GM19193 (cell line): ENCODE measurements around the gene P3H3.

ENCODE experiments used
- POLR2A ChIP-seq: IDR thresholded peaks from 4 replicates; pipeline ENCODE4 v1.6.1; 2011; ENCODE audit not compliant: insufficient read depth, insufficient read length; ENCODE audit errors: extremely low read depth

Gene P3H3

DNA sequence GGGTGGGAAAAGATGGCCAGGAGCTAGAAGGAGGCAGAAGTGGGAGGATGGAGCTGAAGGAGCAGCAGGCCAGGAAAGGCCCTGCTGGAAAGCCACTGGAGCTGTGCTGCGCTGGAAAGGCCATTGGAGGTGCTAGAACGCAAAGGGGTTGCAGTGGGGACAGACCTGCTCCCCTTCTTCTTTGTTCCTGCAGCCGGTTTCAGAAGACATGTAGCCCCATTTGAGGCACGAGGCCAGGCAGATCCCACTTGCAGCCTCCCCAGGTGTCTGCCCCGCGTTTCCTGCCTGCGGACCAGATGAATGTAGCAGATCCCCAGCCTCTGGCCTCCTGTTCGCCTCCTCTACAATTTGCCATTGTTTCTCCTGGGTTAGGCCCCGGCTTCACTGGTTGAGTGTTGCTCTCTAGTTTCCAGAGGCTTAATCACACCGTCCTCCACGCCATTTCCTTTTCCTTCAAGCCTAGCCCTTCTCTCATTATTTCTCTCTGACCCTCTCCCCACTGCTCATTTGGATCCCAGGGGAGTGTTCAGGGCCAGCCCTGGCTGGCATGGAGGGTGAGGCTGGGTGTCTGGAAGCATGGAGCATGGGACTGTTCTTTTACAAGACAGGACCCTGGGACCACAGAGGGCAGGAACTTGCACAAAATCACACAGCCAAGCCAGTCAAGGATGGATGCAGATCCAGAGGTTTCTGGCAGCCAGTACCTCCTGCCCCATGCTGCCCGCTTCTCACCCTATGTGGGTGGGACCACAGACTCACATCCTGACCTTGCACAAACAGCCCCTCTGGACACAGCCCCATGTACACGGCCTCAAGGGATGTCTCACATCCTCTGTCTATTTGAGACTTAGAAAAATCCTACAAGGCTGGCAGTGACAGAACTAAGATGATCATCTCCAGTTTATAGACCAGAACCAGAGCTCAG is 8.8 kb upstream of the P3H3 start:
- no peak for TF ChIP-seq POLR2A

- TF ChIP-seq POLR2A, result no peak
These were observed 8.0 kb upstream of the P3H3 start for GRCh38 chr12:6820166-6820565.

GRCh38 chr12:6821591-6822425 is 6.4 kb upstream of the P3H3 start, which contains the start of gene GPR162:
Gene GPR162 (plus strand): TSS chr12:6821821. CDS start chr12:6823899, 2,078 bp downstream.
- TF ChIP-seq POLR2A, result no peak

DNA sequence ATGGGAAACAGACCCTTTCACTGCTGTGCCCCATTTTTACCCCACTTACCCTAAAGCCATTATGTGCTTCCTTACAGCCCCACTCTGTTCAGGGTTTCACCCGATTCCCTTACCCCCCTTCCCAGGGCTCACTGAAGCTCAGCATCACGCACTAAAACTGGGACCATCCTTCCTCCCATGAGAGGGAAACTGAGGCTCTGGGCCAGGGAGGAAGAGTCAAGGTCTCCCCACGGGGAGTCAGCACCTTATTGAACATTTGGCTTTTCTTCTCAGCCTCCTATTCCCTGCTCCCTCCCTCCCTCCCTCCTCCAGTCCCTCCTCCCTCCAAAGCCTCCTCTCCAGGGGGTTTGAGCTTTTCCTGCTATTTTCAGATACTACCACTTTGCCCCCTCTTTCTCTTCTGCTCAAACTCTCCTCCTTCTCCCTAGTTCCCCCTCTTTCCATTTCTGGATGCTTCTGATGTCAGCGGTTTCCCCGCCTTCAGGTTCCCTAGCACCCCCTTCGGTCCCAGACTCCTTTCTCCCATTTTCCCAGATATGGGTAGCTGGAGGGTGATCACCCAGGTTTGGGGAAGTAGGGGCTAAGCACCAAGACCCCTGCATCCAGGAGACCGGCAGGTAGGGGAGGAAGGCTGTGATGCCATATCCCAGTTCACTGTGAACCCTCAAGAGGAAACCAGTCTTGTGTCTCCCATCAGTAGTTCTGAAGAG is 5.6 kb upstream of the P3H3 start:
- TF ChIP-seq POLR2A, result no peak

GRCh38 chr12:6823182-6824084 is 4.8 kb upstream of the P3H3 start:
- no peak for TF ChIP-seq POLR2A

DNA sequence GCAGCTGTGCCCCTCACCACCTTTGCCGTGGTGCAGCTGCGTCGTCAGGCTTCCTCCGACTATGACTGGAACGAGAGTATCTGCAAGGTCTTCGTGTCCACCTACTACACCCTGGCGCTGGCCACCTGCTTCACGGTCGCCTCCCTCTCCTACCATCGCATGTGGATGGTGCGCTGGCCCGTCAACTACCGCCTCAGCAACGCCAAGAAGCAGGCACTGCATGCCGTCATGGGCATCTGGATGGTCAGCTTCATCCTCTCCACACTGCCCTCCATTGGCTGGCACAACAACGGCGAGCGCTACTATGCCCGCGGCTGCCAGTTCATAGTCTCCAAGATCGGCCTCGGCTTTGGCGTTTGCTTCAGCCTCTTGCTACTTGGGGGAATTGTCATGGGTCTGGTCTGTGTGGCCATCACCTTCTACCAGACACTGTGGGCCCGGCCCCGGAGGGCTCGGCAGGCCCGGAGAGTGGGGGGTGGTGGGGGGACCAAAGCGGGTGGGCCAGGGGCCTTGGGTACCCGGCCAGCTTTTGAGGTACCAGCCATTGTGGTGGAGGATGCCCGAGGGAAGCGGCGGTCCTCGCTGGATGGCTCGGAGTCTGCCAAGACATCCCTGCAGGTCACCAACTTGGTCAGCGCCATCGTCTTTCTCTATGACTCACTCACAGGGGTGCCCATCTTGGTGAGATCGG is 4.0 kb upstream of the P3H3 start:
- TF ChIP-seq POLR2A, result no peak

- no peak for TF ChIP-seq POLR2A
These were observed 3.3 kb upstream of the P3H3 start for GRCh38 chr12:6824901-6825381.

DNA sequence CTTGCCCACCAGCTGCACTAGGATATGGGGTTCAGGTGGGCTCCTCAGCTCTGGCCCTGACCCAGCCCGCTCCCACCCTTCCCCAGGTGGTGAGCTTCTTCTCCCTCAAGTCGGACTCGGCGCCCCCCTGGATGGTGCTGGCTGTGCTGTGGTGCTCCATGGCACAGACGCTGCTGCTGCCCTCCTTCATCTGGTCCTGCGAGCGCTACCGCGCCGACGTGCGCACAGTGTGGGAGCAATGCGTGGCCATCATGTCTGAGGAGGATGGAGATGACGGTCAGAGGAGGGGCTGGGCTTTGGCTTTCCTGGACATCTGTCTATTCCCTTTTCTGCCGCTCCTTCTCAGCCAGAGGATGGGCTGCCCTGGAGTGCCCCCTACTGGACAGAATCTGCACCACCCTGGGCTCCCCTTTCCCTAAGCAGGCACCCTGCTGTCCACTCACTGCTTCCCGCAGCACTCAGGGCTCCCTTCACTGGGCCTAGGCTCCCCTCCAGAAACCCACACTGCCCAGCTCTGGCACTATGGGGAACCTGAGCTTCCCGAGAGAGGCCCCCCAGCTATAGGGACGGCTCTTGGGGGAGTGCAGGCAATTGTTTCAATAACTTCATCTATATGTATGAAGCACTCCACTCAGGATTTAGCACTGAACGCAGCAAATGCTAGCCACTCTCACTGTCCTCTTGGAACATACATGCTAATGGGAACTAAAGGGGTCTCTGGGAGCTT is 2.6 kb upstream of the P3H3 start:
- no peak for TF ChIP-seq POLR2A

GRCh38 chr12:6826125-6826733 is 2.0 kb upstream of the P3H3 start:
- TF ChIP-seq POLR2A, result no peak

DNA sequence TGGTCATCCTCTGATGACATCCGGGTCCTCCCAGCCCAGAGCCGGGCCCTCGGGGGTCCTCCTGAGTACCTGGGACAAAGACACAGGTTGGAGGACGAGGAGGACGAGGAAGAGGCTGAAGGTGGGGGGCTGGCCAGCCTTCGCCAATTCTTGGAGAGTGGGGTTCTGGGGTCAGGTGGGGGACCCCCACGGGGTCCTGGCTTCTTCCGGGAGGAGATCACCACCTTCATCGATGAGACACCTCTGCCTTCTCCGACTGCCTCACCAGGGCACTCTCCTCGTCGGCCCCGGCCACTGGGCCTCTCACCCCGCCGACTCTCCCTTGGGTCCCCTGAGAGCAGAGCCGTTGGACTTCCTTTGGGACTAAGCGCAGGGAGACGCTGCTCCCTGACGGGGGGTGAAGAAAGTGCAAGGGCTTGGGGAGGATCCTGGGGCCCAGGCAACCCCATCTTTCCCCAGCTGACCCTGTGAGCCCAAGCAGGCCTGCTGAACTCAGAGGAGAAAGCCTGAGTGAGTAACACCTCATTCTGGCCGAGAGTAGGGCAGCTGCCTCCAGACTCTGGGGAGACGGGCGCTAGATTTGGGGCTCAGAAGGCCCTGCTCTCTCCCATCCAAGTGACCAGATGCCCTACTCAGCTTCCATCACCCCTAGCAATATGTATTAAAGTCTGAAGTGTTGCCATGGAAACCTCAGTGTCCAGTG is 1.3 kb upstream of the P3H3 start:
- TF ChIP-seq POLR2A, result no peak

GRCh38 chr12:6827437-6827911 is 733 bp upstream of the P3H3 start:
- no peak for TF ChIP-seq POLR2A
